Fibroblast of skin of left quadriceps (primary cell): ENCODE data around the gene CXCL11.
"Not testable (repeated sequence)": the region's sequence is repeated elsewhere in the genome, so short reads cannot be mapped to it uniquely, and the experiment has no call there.

Experiments used
- DNase-seq, 2 experiments: peaks; one replicate each; pipeline ENCODE4 v3.0.0-alpha.2; 2013; ENCODE audit warnings: low read depth in 2 of 2

Gene CXCL11

DNA sequence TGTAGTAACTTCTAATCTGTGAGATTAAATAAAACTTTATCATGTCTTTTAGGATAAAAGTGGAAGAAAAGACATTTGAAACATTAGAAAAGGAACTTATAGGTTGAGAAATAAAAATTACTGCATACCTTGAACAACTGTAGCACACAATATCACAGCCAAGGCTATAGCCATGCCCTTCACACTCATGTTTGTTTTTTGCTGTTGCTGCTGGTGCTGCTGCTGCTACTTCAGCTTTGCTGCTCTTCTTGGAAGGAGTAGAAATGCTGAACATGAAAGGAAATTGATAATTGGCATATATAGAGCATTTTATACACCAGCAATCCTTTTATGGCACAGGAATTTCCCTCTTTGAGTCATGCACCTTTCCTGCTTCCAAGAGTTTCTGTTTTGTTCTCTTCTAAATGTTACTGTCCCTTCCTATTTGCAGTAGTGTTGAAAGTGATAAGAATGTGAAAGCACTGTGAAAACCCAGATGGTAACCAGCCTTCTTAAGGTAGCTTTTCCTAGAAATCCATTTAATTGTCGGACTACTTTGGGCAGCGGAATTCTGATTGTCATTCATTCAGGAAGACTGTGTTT, at the start of gene CXCL11:
Gene CXCL11 (minus strand): TSS at position 272 of the 582 bp plus-strand sequence. CDS start 83 bp downstream, at position 189.
- no peak for DNase-seq

DNA sequence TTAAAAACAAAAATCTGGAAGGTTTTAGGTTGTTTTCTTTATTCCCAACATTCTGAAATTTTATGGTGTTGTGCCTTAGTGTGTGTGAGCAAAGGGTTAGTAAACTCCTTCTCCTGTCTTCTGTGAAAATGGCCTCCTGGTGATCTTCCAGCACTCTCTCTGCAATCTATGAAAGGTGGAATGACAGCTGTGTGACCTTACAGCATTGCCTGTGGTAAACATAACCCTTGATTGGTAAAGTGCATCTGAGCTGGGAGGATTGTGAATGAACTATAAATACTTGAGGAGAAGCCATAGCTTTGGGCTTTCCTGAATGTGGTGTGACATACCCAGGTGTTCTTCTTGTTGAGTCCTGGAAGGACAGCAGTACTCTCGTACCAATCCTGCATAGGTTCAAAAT, 48.7 kb upstream of the CXCL11 start:
- DNase-seq = no peak

DNA sequence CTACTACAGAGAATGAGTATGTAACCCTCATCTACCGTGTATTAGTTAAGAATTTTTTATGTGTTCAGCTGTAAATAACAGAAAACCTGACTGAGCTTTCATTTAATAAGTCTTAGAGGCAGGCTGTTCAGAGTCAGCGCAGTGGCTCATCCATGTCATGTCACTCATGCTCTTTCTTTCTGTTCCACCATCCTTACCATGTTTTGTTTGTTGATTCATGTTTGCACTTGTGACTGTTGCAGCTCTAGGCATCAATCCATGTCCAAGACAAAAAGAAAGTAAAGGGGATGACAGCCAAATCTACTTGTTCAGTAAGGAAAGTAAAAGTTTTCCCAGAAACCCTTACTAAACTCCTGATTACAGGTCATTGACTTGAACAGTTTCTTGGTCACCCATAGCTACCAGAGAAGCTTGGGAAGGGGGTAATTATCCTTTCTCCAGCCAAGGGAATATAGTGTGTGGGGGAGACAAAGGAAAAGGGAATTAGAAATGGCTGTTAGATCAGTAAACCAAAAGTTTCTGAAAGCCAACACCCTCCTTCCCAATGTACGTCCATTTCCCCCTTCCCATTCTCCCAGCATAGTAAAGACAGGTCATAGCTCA, 47.6 kb upstream of the CXCL11 start:
- no peak for DNase-seq

- no peak for DNase-seq
Observed at GRCh38 chr4:76078033-76078613, 42.3 kb upstream of the CXCL11 start.

GRCh38 chr4:76074993-76075600, 39.2 kb upstream of the CXCL11 start:
- no peak for DNase-seq

DNA sequence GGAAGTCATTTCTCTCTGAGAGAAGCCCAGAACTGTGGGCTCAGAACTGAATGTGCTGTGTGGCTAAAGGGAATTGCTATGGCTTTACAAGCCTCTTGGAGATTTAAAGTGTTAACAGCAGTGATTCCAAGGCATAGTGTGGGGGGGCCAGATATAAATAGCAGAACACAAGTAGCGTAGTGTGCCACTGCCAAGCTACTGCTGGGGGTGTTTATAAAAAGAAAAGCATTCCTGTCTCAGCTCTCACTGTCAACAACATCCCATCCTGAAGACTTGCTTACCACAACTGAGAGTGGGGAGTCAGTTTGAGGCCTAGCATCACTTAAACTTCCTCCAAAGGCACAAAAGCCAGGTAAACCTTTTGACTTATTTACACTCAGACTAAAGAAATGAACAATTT, 38.6 kb upstream of the CXCL11 start, which contains the start of gene ART3:
Gene ART3 (plus strand): TSS at position 242 of the 400 bp plus-strand sequence. CDS start 1,181 bp downstream, outside the sequence.
- DNase-seq = no peak

DNA sequence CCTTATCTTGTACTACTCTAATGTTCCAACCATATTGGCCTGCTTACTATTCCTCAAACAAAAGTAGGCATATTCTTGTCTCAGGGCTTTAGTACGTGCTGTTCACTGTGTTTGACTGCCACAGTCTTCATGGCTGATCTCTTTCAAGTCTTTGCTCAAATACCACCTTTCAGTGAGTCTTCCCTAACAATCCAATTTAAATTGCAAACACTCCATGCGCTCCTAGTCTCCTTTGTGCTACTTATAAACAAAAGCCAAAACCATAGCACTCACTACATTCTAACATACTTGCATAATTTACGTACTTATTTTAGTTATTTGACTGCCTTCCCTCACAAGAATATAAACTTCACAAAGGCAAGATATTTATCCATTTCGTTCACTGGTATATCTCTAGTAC, 36.9 kb upstream of the CXCL11 start:
- DNase-seq = no peak

DNA sequence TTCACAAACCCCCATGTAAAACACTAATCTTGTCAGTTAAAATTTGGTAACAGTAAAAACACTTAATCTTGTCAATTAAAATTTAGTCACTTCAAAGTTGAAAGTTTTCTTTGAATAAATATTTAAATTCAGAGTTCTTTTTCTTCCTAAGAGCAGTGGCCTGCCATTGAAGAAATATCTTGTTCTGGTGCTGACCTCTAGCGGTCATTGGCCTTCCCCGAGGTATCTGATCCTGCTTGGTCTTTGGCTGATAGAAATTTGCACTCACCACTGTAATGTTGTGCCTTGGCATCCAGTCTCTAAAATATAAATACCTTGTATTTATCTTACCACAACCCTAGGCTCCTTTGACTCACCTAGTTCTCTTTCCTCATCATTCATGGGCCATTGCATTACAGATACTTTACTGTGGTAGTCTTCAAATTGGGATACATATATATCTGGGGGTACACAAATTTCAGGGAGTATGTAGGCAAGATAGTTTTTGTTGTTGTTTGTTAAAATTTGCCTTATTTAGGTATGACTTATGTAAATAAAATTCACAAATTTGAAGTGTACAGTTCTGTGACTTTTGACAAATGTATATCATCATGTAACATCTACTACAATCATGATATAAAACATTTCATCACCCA, 31.9 kb upstream of the CXCL11 start:
- DNase-seq = peak; percentile 44 to 46

DNA sequence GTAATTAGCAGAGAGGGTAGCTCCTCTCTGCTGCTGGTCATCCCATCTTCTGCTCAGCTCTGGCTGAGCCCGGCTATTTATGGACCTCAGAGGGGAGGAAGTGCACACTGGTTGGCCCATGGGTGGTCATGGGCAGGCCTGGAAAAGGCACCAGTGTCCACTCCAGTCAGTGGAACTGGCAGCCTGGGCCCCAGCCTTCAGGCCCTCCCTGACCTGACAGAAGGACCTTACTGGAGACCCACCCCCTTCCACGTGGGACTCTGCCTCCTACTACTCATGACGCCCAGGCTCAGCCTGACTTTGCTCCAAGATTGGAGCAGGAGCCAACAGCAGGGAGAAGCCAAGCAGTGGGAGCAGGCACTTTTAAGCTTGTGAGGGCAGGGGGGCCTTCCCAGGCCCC, 30.7 kb upstream of the CXCL11 start:
- no peak for DNase-seq

DNA sequence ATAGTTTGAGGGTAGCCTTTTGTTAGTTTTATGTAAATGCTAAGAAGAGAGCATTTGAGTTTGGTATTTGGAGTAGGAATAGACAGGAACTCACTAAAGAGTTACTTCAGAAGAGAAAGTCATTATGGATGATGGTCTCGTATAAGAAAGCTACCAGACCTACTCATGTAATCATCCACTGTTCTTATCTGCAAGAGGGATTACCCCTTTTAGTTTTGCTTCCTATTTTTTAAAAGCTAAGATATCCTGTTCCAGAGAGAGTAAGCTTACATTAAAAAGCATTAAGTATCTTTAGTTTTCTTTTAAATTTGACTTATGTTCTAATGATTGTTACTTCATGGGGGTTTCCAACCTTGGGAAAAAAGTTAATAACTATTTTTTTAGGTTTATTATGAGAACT, 26.1 kb upstream of the CXCL11 start:
- no peak for DNase-seq

DNA sequence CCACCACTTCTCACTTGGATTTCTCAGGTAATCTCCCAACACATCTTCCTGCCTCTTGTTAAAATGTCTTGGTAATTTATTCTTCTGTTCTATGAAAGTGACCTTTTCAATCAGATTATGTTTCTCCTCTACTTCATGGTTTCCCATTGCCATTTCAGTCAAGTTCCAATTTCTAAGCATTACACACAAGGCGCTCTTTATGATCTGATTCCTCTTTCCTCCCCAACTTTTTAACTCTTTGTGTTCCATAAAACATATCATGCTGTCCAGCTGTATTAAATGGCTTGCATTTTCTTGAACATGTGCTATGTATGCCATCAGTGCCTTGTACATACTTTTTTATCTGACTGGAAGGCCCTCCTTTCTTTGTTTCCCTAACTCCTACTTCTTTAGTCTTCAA, 25.6 kb upstream of the CXCL11 start:
- no peak for DNase-seq

- DNase-seq = no peak
Observed at GRCh38 chr4:76060506-76060905, 24.6 kb upstream of the CXCL11 start.

DNA sequence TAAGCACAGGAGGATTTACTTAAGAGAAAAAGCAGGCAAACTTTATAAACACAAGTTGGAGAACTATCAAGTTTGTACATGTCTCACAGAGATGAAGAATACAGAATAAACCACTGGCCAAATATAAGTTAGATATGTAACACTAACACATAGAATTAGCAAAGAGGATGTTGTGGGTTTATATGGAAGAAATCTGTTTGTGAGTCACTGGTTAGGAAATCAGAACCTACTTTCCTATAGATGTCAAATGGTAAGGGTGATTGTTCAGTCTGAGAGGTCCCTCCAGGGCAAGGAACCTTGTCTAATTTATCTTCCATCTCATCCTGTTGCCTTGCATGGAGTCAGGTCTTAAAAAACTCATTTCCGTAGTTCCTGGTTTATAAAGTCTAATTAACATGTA, 23.9 kb upstream of the CXCL11 start:
- DNase-seq = no peak

GRCh38 chr4:76058888-76059426, 23.1 kb upstream of the CXCL11 start:
- no peak for DNase-seq

- no peak for DNase-seq
Observed at GRCh38 chr4:76058302-76058701, 22.4 kb upstream of the CXCL11 start.

DNA sequence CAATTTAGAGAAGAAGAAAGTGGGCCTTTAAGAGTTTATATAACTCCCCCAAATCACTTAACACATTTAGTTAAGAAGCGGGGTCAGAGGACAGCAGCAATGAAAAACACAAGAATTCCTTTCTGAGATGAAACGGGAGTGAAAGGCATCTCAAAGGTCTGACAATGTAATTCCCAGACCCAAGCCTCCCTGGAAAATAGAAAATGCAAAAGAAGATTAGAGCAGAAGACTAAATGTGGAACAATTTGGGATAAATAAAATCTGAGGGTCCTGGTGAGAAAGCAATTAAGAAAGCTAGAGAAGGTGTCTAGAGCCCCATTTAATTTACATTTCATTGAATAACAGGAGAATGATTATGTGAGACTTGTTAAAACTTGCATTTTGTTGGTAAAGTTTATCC, 19.6 kb upstream of the CXCL11 start:
- DNase-seq = no peak

DNA sequence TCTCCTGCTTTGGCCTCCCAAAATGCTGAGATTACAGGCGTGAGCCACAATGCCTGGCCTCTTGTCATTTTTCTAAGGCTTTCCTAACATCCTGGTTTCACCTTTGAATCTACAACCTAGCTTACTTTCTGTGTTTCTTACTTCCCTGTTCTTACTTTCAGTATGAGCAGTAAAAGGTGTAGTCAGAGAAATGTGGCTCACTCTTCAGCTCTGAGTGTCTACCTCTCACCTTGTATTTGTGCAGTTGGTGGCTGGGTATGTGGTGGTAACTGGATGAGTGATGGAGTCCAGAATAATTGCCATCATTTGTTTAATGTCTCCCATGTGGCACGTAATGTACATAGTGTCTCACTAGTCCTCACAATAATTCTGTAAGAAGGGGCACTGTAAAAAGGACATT, 19.1 kb upstream of the CXCL11 start:
- DNase-seq = no peak

DNA sequence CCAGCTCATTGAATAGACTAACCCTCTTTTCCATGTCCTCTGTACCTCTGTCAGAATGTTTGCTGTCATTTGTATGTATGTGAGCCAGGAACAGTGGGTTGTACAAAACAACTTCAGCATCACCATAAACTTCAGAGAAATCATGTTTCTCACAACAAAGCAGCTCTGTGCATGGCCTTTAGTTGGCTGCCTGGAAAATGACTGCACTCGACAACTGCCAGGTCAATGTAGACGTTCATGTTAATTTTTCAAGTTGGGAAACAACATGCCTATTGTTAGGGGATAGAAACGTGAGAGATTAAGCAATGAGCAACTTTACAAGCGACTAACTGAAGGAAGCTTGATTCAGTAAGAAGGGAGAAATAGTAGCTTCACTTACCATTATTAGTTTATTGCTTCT, 17.9 kb upstream of the CXCL11 start:
- no peak for DNase-seq

DNA sequence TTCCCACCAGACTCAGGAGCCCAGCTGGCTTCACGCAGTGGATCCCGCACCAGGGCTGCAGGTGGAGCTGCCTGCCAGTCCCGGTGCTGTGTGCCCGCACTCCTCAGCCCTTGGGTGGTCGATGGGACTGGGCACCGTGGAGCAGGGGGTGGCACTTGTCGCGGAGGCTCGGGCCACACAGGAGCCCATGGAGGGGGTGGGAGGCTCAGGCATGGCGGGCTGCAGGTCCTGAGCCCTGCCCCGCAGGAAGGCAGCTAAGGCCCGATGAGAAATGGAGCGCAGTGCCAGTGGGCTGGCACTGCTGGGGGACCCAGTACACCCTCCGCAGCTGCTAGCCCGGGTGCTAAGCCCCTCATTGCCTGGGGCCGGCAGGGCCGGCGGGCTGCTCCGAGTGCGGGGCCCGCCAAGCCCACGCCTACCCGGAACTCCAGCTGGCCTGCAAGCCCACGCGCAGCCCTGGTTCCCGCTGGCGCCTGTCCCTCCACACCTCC, 14.7 kb upstream of the CXCL11 start:
- DNase-seq = not testable (repeated sequence)

GRCh38 chr4:76049860-76050416, 14.1 kb upstream of the CXCL11 start:
- DNase-seq = not testable (repeated sequence)

DNA sequence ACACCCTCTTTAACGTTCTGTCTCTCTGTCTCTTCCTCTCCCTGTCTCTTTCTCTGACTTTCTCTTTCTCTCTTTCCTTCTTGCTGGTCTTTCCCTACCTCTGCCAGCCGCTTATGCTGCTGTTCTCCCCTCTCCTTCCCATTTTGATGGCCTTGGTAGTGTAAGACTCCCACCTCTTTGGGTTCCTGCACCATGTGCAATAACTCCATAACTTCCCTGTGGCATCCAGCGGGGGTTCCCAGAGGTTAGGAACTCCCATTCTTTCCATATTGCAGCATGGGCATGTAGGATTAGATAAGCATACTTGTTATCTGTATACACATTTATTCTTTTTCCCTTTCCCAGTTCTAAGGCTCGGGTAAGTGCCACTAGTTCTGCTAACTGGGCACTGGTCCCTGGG, 8.8 kb upstream of the CXCL11 start:
- not testable (repeated sequence) for DNase-seq

- not testable (repeated sequence) for DNase-seq
Observed at GRCh38 chr4:76043306-76043705, 7.4 kb upstream of the CXCL11 start.
